ENCODE results near the gene LPAR3.

The LPAR3 gene

DNA sequence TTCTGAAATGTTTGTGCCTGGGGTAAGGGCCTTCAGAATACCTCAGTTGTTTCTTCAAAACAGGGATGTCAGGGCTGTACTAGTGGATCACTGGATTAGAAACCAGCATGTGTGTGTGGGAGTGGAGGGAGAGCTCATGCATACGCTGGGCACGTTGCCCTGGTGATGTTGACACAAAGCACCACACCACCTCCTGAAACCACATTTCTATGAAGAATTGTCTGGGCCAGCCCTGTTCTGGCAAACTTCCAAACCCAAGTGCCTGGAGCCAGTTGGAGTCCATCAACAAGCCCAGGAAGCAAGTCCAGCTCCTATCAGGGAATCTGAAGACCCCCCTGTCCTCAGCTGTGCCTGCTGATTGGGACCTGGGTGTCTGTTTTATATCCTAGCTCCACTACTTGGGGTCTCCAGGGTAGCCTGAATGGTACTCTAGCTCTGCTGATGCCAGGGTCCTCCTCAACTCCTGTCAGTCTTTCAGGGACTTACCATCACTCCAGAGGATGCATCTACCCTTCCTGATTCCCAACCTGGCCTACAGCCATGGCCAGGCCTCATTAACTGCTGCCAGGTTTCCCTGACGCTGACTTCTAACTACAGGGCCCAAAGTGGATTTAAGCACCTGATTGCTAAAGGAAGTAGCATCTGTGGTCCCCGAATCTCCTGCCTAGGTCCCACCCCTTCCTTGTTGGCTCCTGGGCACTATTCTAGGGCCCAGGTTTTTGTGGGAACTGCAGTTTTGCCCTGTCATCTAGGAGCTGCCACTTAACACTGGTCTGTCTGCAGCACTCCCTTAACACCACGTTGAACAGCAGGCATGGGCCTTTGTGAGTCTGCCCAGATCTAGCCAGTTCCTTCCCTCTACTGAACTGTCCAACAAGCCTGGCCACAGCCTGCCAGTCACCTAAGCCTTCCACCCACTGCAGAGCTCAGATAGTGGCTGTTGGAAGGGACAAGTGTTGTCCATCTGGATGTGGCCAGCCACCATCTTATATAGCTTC is 45.5 kb downstream of the LPAR3 start (continued):
- TF ChIP-seq, protein P1, sequence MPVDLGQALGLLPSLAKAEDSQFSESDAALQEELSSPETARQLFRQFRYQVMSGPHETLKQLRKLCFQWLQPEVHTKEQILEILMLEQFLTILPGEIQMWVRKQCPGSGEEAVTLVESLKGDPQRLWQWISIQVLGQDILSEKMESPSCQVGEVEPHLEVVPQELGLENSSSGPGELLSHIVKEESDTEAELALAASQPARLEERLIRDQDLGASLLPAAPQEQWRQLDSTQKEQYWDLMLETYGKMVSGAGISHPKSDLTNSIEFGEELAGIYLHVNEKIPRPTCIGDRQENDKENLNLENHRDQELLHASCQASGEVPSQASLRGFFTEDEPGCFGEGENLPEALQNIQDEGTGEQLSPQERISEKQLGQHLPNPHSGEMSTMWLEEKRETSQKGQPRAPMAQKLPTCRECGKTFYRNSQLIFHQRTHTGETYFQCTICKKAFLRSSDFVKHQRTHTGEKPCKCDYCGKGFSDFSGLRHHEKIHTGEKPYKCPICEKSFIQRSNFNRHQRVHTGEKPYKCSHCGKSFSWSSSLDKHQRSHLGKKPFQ (tag by site-specific recombination; IDR thresholded peaks at IDR 0.05): no peak
- TF ChIP-seq ZNF121 (tag by site-specific recombination; IDR thresholded peaks at IDR 0.05): no peak
- no peak for TF ChIP-seq ZNF654 (tag by site-specific recombination; IDR thresholded peaks at IDR 0.05; ENCODE audit: low read depth)
- TF ChIP-seq, protein P2, sequence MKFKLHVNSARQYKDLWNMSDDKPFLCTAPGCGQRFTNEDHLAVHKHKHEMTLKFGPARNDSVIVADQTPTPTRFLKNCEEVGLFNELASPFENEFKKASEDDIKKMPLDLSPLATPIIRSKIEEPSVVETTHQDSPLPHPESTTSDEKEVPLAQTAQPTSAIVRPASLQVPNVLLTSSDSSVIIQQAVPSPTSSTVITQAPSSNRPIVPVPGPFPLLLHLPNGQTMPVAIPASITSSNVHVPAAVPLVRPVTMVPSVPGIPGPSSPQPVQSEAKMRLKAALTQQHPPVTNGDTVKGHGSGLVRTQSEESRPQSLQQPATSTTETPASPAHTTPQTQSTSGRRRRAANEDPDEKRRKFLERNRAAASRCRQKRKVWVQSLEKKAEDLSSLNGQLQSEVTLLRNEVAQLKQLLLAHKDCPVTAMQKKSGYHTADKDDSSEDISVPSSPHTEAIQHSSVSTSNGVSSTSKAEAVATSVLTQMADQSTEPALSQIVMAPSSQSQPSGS (tag by site-specific recombination; IDR thresholded peaks at IDR 0.05; ENCODE audit: low read depth): no peak
- TF ChIP-seq ZBTB21 (tag by site-specific recombination; IDR thresholded peaks at IDR 0.05): no peak
- TF ChIP-seq TCF7L2 (IDR thresholded peaks at IDR 0.05; ENCODE audit: borderline replicate concordance, low read depth, low read length): no peak
- no peak for TF ChIP-seq SETDB1 (IDR thresholded peaks at IDR 0.05; ENCODE audit: insufficient read length, low read length)
- TF ChIP-seq ZNF548 (tag by site-specific recombination; IDR thresholded peaks at IDR 0.05): no peak
- no peak for TF ChIP-seq KLF16 (tag by site-specific recombination; IDR thresholded peaks at IDR 0.05)
- TF ChIP-seq ZNF341 (tag by site-specific recombination; IDR thresholded peaks at IDR 0.05; ENCODE audit: low read depth): 0 out of 2 replicates have a peak, but pooled peaks have one; percentile 29
- peak; percentile 43 for TF ChIP-seq ZNF335 (tag by site-specific recombination; conservative IDR thresholded peaks at IDR 0.05)
- TF ChIP-seq, protein P3, sequence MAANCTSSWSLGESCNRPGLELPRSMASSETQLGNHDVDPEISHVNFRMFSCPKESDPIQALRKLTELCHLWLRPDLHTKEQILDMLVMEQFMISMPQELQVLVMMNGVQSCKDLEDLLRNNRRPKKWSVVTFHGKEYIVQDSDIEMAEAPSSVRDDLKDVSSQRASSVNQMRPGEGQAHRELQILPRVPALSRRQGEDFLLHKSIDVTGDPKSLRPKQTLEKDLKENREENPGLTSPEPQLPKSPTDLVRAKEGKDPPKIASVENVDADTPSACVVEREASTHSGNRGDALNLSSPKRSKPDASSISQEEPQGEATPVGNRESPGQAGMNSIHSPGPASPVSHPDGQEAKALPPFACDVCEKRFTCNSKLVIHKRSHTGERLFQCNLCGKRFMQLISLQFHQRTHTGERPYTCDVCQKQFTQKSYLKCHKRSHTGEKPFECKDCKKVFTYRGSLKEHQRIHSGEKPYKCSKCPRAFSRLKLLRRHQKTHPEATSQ (tag by site-specific recombination; IDR thresholded peaks at IDR 0.05): no peak
- no peak for TF ChIP-seq ZNF529 (tag by site-specific recombination; IDR thresholded peaks at IDR 0.05; ENCODE audit: insufficient replicate concordance)
- TF ChIP-seq, protein P4, sequence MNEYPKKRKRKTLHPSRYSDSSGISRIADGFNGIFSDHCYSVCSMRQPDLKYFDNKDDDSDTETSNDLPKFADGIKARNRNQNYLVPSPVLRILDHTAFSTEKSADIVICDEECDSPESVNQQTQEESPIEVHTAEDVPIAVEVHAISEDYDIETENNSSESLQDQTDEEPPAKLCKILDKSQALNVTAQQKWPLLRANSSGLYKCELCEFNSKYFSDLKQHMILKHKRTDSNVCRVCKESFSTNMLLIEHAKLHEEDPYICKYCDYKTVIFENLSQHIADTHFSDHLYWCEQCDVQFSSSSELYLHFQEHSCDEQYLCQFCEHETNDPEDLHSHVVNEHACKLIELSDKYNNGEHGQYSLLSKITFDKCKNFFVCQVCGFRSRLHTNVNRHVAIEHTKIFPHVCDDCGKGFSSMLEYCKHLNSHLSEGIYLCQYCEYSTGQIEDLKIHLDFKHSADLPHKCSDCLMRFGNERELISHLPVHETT (tag by site-specific recombination; IDR thresholded peaks at IDR 0.05): no peak
- TF ChIP-seq, protein P5, sequence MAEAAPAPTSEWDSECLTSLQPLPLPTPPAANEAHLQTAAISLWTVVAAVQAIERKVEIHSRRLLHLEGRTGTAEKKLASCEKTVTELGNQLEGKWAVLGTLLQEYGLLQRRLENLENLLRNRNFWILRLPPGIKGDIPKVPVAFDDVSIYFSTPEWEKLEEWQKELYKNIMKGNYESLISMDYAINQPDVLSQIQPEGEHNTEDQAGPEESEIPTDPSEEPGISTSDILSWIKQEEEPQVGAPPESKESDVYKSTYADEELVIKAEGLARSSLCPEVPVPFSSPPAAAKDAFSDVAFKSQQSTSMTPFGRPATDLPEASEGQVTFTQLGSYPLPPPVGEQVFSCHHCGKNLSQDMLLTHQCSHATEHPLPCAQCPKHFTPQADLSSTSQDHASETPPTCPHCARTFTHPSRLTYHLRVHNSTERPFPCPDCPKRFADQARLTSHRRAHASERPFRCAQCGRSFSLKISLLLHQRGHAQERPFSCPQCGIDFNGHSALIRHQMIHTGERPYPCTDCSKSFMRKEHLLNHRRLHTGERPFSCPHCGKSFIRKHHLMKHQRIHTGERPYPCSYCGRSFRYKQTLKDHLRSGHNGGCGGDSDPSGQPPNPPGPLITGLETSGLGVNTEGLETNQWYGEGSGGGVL (tag by site-specific recombination; IDR thresholded peaks at IDR 0.05): peak; percentile 72; the same call in 1 of the 2 replicates
- TF ChIP-seq ZNF664 (tag by site-specific recombination; IDR thresholded peaks at IDR 0.05): no peak
- peak; percentile 46 for TF ChIP-seq ZIC2 (tag by site-specific recombination; IDR thresholded peaks at IDR 0.05)
- peak; percentile 75; the same call in 1 of the 2 replicates for TF ChIP-seq ZNF561 (tag by site-specific recombination; IDR thresholded peaks at IDR 0.05; ENCODE audit: borderline replicate concordance)
- no peak for TF ChIP-seq RBAK (tag by site-specific recombination; IDR thresholded peaks at IDR 0.05)
- 0 out of 2 replicates have a peak, but pooled peaks have one; percentile 21 for TF ChIP-seq ZNF558 (tag by site-specific recombination; IDR thresholded peaks at IDR 0.05)
- no peak for TF ChIP-seq ZNF514 (tag by site-specific recombination; IDR thresholded peaks at IDR 0.05)
- TF ChIP-seq ZNF394 (tag by site-specific recombination; IDR thresholded peaks at IDR 0.05; ENCODE audit: borderline replicate concordance): 0 out of 2 replicates have a peak, but pooled peaks have one; percentile 45
- TF ChIP-seq HOXA7 (CRISPR knock-in tag; IDR thresholded peaks at IDR 0.05; ENCODE audit: borderline replicate concordance): no peak
- TF ChIP-seq ZFP37 (tag by site-specific recombination; IDR thresholded peaks at IDR 0.05): no peak
- TF ChIP-seq ZNF433 (tag by site-specific recombination; IDR thresholded peaks at IDR 0.05; ENCODE audit: low read depth): no peak
- peak; percentile 19; the same call in 1 of the 2 replicates for TF ChIP-seq ZNF24 (tag by site-specific recombination; IDR thresholded peaks at IDR 0.05)
- TF ChIP-seq, protein P6, sequence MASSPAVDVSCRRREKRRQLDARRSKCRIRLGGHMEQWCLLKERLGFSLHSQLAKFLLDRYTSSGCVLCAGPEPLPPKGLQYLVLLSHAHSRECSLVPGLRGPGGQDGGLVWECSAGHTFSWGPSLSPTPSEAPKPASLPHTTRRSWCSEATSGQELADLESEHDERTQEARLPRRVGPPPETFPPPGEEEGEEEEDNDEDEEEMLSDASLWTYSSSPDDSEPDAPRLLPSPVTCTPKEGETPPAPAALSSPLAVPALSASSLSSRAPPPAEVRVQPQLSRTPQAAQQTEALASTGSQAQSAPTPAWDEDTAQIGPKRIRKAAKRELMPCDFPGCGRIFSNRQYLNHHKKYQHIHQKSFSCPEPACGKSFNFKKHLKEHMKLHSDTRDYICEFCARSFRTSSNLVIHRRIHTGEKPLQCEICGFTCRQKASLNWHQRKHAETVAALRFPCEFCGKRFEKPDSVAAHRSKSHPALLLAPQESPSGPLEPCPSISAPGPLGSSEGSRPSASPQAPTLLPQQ (tag by site-specific recombination; IDR thresholded peaks at IDR 0.05): 0 out of 2 replicates have a peak, but pooled peaks have one; percentile 31
